D341Med (cell line): ENCODE data around the gene HAP1.
"Not testable (repeated sequence)": the region's sequence is repeated elsewhere in the genome, so short reads cannot be mapped to it uniquely, and the experiment has no call there.

Source experiments
- DNase-seq: peaks from one replicate; pipeline ENCODE4 v3.0.0; 2012; ENCODE audit warnings: low spot score

HAP1 gene

GRCh38 chr17:41734139-41734948, at the start of gene HAP1:
TSS of gene HAP1 (minus strand) at chr17:41734643. CDS start at chr17:41734634, 9 bp downstream.
- DNase-seq: peak; percentile 66

GRCh38 chr17:41782142-41782541, 47.7 kb upstream of the HAP1 start:
- DNase-seq: no peak

- DNase-seq: no peak
These were observed 47.1 kb upstream of the HAP1 start for GRCh38 chr17:41781404-41782110.

GRCh38 chr17:41779954-41780353, 45.5 kb upstream of the HAP1 start:
- no peak for DNase-seq

- DNase-seq: no peak
These were observed 43.2 kb upstream of the HAP1 start for GRCh38 chr17:41777574-41778188.

- no peak for DNase-seq
These were observed 42.7 kb upstream of the HAP1 start for GRCh38 chr17:41777157-41777573.

- DNase-seq: not testable (repeated sequence)
These were observed 41.9 kb upstream of the HAP1 start for GRCh38 chr17:41776262-41776900.

GRCh38 chr17:41775394-41776226, 41.2 kb upstream of the HAP1 start:
- DNase-seq: no peak

- DNase-seq: no peak
These were observed 39.3 kb upstream of the HAP1 start for GRCh38 chr17:41773731-41774193.

- DNase-seq: no peak
These were observed 38.7 kb upstream of the HAP1 start for GRCh38 chr17:41773190-41773588.

GRCh38 chr17:41772586-41773189, 38.2 kb upstream of the HAP1 start:
- no peak for DNase-seq

- DNase-seq: no peak
These were observed 37.8 kb upstream of the HAP1 start for GRCh38 chr17:41772218-41772585.

- DNase-seq: no peak
These were observed 37.2 kb upstream of the HAP1 start for GRCh38 chr17:41771389-41772206.

GRCh38 chr17:41769985-41770384, 35.5 kb upstream of the HAP1 start:
- DNase-seq: no peak

GRCh38 chr17:41769346-41769862, 35.0 kb upstream of the HAP1 start:
- DNase-seq: no peak

- no peak for DNase-seq
These were observed 34.3 kb upstream of the HAP1 start for GRCh38 chr17:41768682-41769288.

- no peak for DNase-seq
These were observed 33.0 kb upstream of the HAP1 start for GRCh38 chr17:41767324-41768042.

GRCh38 chr17:41766135-41766534, 31.7 kb upstream of the HAP1 start:
- no peak for DNase-seq

- no peak for DNase-seq
These were observed 28.9 kb upstream of the HAP1 start for GRCh38 chr17:41763327-41763726.
